Gastroesophageal sphincter (tissue), 3 donors: Measurements from ENCODE around the gene NEK9.

ENCODE experiments used
- POLR2A ChIP-seq, 2 donors: fragments of 450-650 bp; IDR thresholded peaks; one replicate each; pipeline ENCODE4 v1.6.1; 2017; ENCODE audit warnings: antibody characterized with exemption in 2 of 2, mild to moderate bottlenecking in 2 of 2, moderate library complexity in 1 of 2
- TF ChIP-seq, protein P1 (sequence below), 4 experiments: fragments of 200-600 bp in 2 of 4; fragments of 450-650 bp in 2 of 4; sonication (generic) in 1 of 4; IDR thresholded peaks; one replicate each; pipeline ENCODE4 v1.5.1; 2017 to 2019; ENCODE audit warnings: antibody characterized with exemption in 4 of 4, mild to moderate bottlenecking in 2 of 4, moderate library complexity in 2 of 4

DNA sequence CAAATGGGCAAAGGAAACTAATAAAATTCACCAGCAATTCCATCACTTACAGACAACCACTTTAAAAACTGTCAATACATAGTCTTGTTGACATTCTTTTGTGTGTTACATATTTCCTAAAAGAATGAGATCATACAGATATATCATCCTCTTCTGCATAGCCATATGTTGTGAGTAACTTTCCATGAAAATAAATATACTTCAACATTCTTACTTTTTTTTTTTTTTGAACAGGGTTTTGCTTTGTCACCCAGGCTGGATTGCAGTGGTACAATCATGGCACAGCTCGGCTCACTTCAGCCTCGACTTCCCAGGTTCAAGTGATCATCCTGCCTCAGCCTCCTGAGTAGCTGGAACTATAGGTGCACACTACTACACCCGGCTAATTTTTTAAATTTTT, 36.5 kb downstream of the NEK9 start:
- TF ChIP-seq, protein P1, sequence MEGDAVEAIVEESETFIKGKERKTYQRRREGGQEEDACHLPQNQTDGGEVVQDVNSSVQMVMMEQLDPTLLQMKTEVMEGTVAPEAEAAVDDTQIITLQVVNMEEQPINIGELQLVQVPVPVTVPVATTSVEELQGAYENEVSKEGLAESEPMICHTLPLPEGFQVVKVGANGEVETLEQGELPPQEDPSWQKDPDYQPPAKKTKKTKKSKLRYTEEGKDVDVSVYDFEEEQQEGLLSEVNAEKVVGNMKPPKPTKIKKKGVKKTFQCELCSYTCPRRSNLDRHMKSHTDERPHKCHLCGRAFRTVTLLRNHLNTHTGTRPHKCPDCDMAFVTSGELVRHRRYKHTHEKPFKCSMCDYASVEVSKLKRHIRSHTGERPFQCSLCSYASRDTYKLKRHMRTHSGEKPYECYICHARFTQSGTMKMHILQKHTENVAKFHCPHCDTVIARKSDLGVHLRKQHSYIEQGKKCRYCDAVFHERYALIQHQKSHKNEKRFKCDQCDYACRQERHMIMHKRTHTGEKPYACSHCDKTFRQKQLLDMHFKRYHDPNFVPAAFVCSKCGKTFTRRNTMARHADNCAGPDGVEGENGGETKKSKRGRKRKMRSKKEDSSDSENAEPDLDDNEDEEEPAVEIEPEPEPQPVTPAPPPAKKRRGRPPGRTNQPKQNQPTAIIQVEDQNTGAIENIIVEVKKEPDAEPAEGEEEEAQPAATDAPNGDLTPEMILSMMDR (IDR thresholded peaks at IDR 0.05), result no peak
- no peak for TF ChIP-seq POLR2A (IDR thresholded peaks at IDR 0.05)
